ENCODE results near the gene RAB40B.
A peak's percentile ranks its signal among the peaks of the same experiment; 100 is the strongest.

RAB40B gene

GRCh38 chr17:82710499-82711232, 12.2 kb upstream of the RAB40B start:
- H3K27ac ChIP-seq (ENCODE audit: low read length): no peak overlapping the region
- H3K9ac ChIP-seq (ENCODE audit: low read length in 2 of 2): no peak overlapping the region
- no peaks in the 10 kb centered on the region for H3K27me3 ChIP-seq (ENCODE audit: control insufficient read depth in 1 of 2, insufficient read depth in 2 of 2, low read length in 2 of 2)
- peaks cover under 1% of the 10 kb centered on the region for H3K4me1 ChIP-seq (ENCODE audit: control insufficient read depth, insufficient read depth, low read length)
- no peaks in the 10 kb centered on the region for H3K36me3 ChIP-seq (ENCODE audit: control insufficient read depth in 2 of 2, insufficient read depth in 2 of 2, low read length in 2 of 2)
- H3K4me3 ChIP-seq (ENCODE audit: low read length in 2 of 2): no peak overlapping the region
- no peaks in the 10 kb centered on the region for H3K9me3 ChIP-seq (ENCODE audit: control insufficient read depth in 2 of 2, low read length in 2 of 2)

GRCh38 chr17:82709676-82710498, 11.4 kb upstream of the RAB40B start:
- no peaks in the 10 kb centered on the region for H3K27me3 ChIP-seq (ENCODE audit: control insufficient read depth in 1 of 2, insufficient read depth in 2 of 2, low read length in 2 of 2)
- H3K9me3 ChIP-seq (ENCODE audit: control insufficient read depth in 2 of 2, low read length in 2 of 2): no peaks in the 10 kb centered on the region
- H3K4me3 ChIP-seq (ENCODE audit: low read length in 2 of 2): no peak overlapping the region
- H3K27ac ChIP-seq (ENCODE audit: low read length): no peak overlapping the region
- no peaks in the 10 kb centered on the region for H3K36me3 ChIP-seq (ENCODE audit: control insufficient read depth in 2 of 2, insufficient read depth in 2 of 2, low read length in 2 of 2)
- H3K4me1 ChIP-seq (ENCODE audit: control insufficient read depth, insufficient read depth, low read length): no peaks in the 10 kb centered on the region
- no peak overlapping the region for H3K9ac ChIP-seq (ENCODE audit: low read length in 2 of 2)

GRCh38 chr17:82709024-82709675, 10.7 kb upstream of the RAB40B start:
- Histone ChIP-seq H3K4me3 (ENCODE audit: low read length in 2 of 2) (no peak overlapping the region), H3K4me1 (ENCODE audit: control insufficient read depth, insufficient read depth, low read length) (no peaks in the 10 kb centered on the region), H3K9ac (ENCODE audit: low read length in 2 of 2) (no peak overlapping the region), H3K36me3 (ENCODE audit: control insufficient read depth in 2 of 2, insufficient read depth in 2 of 2, low read length in 2 of 2) (no peaks in the 10 kb centered on the region), H3K27me3 (ENCODE audit: control insufficient read depth in 1 of 2, insufficient read depth in 2 of 2, low read length in 2 of 2) (no peaks in the 10 kb centered on the region), H3K27ac (ENCODE audit: low read length) (no peak overlapping the region), H3K9me3 (ENCODE audit: control insufficient read depth in 2 of 2, low read length in 2 of 2) (no peaks in the 10 kb centered on the region)

- Histone ChIP-seq H3K36me3 (ENCODE audit: control insufficient read depth in 2 of 2, insufficient read depth in 2 of 2, low read length in 2 of 2) (no peaks in the 10 kb centered on the region), H3K4me3 (ENCODE audit: low read length in 2 of 2) (no peak overlapping the region), H3K4me1 (ENCODE audit: control insufficient read depth, insufficient read depth, low read length) (peaks cover 5% of the 10 kb centered on the region), H3K9me3 (ENCODE audit: control insufficient read depth in 2 of 2, low read length in 2 of 2) (no peaks in the 10 kb centered on the region), H3K9ac (ENCODE audit: low read length in 2 of 2) (no peak overlapping the region), H3K27ac (ENCODE audit: low read length) (no peak overlapping the region), H3K27me3 (ENCODE audit: control insufficient read depth in 1 of 2, insufficient read depth in 2 of 2, low read length in 2 of 2) (no peaks in the 10 kb centered on the region)
Observed at GRCh38 chr17:82705756-82706155, 7.3 kb upstream of the RAB40B start.

GRCh38 chr17:82704886-82705285, 6.4 kb upstream of the RAB40B start:
- Histone ChIP-seq H3K27ac (ENCODE audit: low read length) (no peak overlapping the region), H3K4me1 (ENCODE audit: control insufficient read depth, insufficient read depth, low read length) (peaks cover 5% of the 10 kb centered on the region), H3K9me3 (ENCODE audit: control insufficient read depth in 2 of 2, low read length in 2 of 2) (no peaks in the 10 kb centered on the region), H3K36me3 (ENCODE audit: control insufficient read depth in 2 of 2, insufficient read depth in 2 of 2, low read length in 2 of 2) (no peaks in the 10 kb centered on the region), H3K27me3 (ENCODE audit: control insufficient read depth in 1 of 2, insufficient read depth in 2 of 2, low read length in 2 of 2) (no peaks in the 10 kb centered on the region), H3K4me3 (ENCODE audit: low read length in 2 of 2) (no peak overlapping the region), H3K9ac (ENCODE audit: low read length in 2 of 2) (no peak overlapping the region)

GRCh38 chr17:82703935-82704865, 5.7 kb upstream of the RAB40B start:
- H3K36me3 ChIP-seq (ENCODE audit: control insufficient read depth in 2 of 2, insufficient read depth in 2 of 2, low read length in 2 of 2): no peaks in the 10 kb centered on the region
- H3K9me3 ChIP-seq (ENCODE audit: control insufficient read depth in 2 of 2, low read length in 2 of 2): no peaks in the 10 kb centered on the region
- H3K9ac ChIP-seq (ENCODE audit: low read length in 2 of 2): no peak overlapping the region
- no peak overlapping the region for H3K4me3 ChIP-seq (ENCODE audit: low read length in 2 of 2)
- no peaks in the 10 kb centered on the region for H3K27me3 ChIP-seq (ENCODE audit: control insufficient read depth in 1 of 2, insufficient read depth in 2 of 2, low read length in 2 of 2)
- no peak overlapping the region for H3K27ac ChIP-seq (ENCODE audit: low read length)
- peaks cover 11% of the 10 kb centered on the region for H3K4me1 ChIP-seq (ENCODE audit: control insufficient read depth, insufficient read depth, low read length)

GRCh38 chr17:82703036-82703745, 4.7 kb upstream of the RAB40B start:
- no peak overlapping the region for H3K27ac ChIP-seq (ENCODE audit: low read length)
- H3K9ac ChIP-seq (ENCODE audit: low read length in 2 of 2): no peak overlapping the region
- no peak overlapping the region for H3K4me3 ChIP-seq (ENCODE audit: low read length in 2 of 2)
- H3K9me3 ChIP-seq (ENCODE audit: control insufficient read depth in 2 of 2, low read length in 2 of 2): no peaks in the 10 kb centered on the region
- H3K36me3 ChIP-seq (ENCODE audit: control insufficient read depth in 2 of 2, insufficient read depth in 2 of 2, low read length in 2 of 2): no peaks in the 10 kb centered on the region
- no peaks in the 10 kb centered on the region for H3K27me3 ChIP-seq (ENCODE audit: control insufficient read depth in 1 of 2, insufficient read depth in 2 of 2, low read length in 2 of 2)
- peaks cover 14% of the 10 kb centered on the region for H3K4me1 ChIP-seq (ENCODE audit: control insufficient read depth, insufficient read depth, low read length)

- H3K9ac ChIP-seq (ENCODE audit: low read length in 2 of 2): no peak overlapping the region
- H3K4me3 ChIP-seq (ENCODE audit: low read length in 2 of 2): no peak overlapping the region
- no peaks in the 10 kb centered on the region for H3K27me3 ChIP-seq (ENCODE audit: control insufficient read depth in 1 of 2, insufficient read depth in 2 of 2, low read length in 2 of 2)
- peaks cover 19% of the 10 kb centered on the region for H3K4me1 ChIP-seq (ENCODE audit: control insufficient read depth, insufficient read depth, low read length)
- no peaks in the 10 kb centered on the region for H3K9me3 ChIP-seq (ENCODE audit: control insufficient read depth in 2 of 2, low read length in 2 of 2)
- H3K36me3 ChIP-seq (ENCODE audit: control insufficient read depth in 2 of 2, insufficient read depth in 2 of 2, low read length in 2 of 2): no peaks in the 10 kb centered on the region
- no peak overlapping the region for H3K27ac ChIP-seq (ENCODE audit: low read length)
Observed at GRCh38 chr17:82702231-82702927, 3.9 kb upstream of the RAB40B start.

GRCh38 chr17:82699551-82699950, 1.1 kb upstream of the RAB40B start:
- Histone ChIP-seq H3K27ac (ENCODE audit: low read length) (no peak overlapping the region), H3K9me3 (ENCODE audit: control insufficient read depth in 2 of 2, low read length in 2 of 2) (no peaks in the 10 kb centered on the region), H3K4me1 (ENCODE audit: control insufficient read depth, insufficient read depth, low read length) (peaks cover 25% of the 10 kb centered on the region), H3K36me3 (ENCODE audit: control insufficient read depth in 2 of 2, insufficient read depth in 2 of 2, low read length in 2 of 2) (no peaks in the 10 kb centered on the region), H3K9ac (ENCODE audit: low read length in 2 of 2) (no peak overlapping the region), H3K4me3 (ENCODE audit: low read length in 2 of 2) (peak overlapping the region; percentile 54 to 86), H3K27me3 (ENCODE audit: control insufficient read depth in 1 of 2, insufficient read depth in 2 of 2, low read length in 2 of 2) (no peaks in the 10 kb centered on the region)
